HepG2 (cell line): ENCODE data around the gene IGSF5. TPM values are rescaled to one million over a fixed set of nuclear protein-coding genes. Genes with fewer than 3 reads are reported as not detected.

ENCODE experiments used
- ATAC-seq: fragments of 200-7000 bp; cut with Tn5 transposase; 3 replicates; pipeline ENCODE4 v1.9.1; 2020; ENCODE audit warnings: mild to moderate bottlenecking, moderate library complexity
- BruUV-seq: library from RNA; stranded (reverse); fragments of 400-500 nt; replicated peaks from 2 replicates; lab custom pipeline; 2021; lab: Mats Ljungman, UMichigan
- CTCF ChIA-PET: fragments of 300-600 bp; formaldehyde crosslinking; extraction: SDS; loops from one replicate; lab custom pipeline; 2021; ENCODE audit warnings: low total read pairs, inconsistent platforms, low intra/inter-chr PET ratio; lab: Yijun Ruan, JAX
- POLR2A ChIA-PET: fragments of 350-600 bp; sonication (Branson Sonifier 250); formaldehyde crosslinking; loops from one replicate; lab custom pipeline; 2020; ENCODE audit warnings: antibody characterized with exemption, inconsistent platforms; lab: Yijun Ruan, JAX
- DNase-seq: peaks from one replicate; pipeline ENCODE4 v3.0.0-alpha.2; 2015; ENCODE audit warnings: low spot score
- FAIRE-seq: peaks from 3 replicates; lab custom pipeline; 2011; peaks lifted over from hg19 to GRCh38; lab: Jason Lieb, UNC
- H2AFZ ChIP-seq: one replicate; pipeline ENCODE4 v1.6.1; 2011; ENCODE audit warnings: low read length, inconsistent platforms
- H3K27ac ChIP-seq: fragments of 300-600 bp; 3 replicates; pipeline ENCODE4 v1.8.0; 2011; ENCODE audit warnings: mixed run types, mild to moderate bottlenecking, mixed read lengths, low read length, inconsistent platforms; ENCODE audit not compliant: insufficient read depth; ENCODE audit errors: extremely low read length
- H3K27me3 ChIP-seq, 2 experiments: fragments of 200-600 bp in 1 of 2; 2 replicates in 1 of 2; 3 replicates in 1 of 2; pipeline versions ENCODE4 v1.6.0 to v1.8.0; 2011; ENCODE audit warnings: low read length in 2 of 2, mild to moderate bottlenecking in 2 of 2, moderate library complexity in 2 of 2, inconsistent platforms in 1 of 2; ENCODE audit not compliant: insufficient read depth in 2 of 2, control insufficient read depth in 1 of 2
- H3K36me3 ChIP-seq, 2 experiments: fragments of 200-600 bp in 1 of 2; replicated peaks in 1 of 2; 2 replicates in 1 of 2; 3 replicates in 1 of 2; pipeline versions ENCODE4 v1.5.1 to v1.8.0; 2011; ENCODE audit warnings: low read length in 2 of 2, inconsistent platforms in 1 of 2; ENCODE audit not compliant: insufficient read depth in 2 of 2, control insufficient read depth in 1 of 2
- H3K4me1 ChIP-seq: 2 replicates; pipeline ENCODE4 v1.5.1; 2012; ENCODE audit warnings: low read length, inconsistent platforms; ENCODE audit not compliant: insufficient read depth
- H3K4me2 ChIP-seq: 2 replicates; pipeline ENCODE4 v1.6.0; 2011; ENCODE audit warnings: low read depth, low read length, inconsistent platforms
- H3K4me3 ChIP-seq, 3 experiments: fragments of 200-600 bp in 1 of 3; sonication (generic), shearing (Covaris generic) in 1 of 3; replicated peaks in 1 of 3; 2 replicates each; pipeline ENCODE4 v1.5.1; 2011 to 2016; ENCODE audit warnings: low read length in 3 of 3, inconsistent platforms in 2 of 3, low read depth in 2 of 3, mild to moderate bottlenecking in 2 of 3, control low read depth in 1 of 3, mixed read lengths in 1 of 3; ENCODE audit not compliant: insufficient read depth in 1 of 3
- H3K79me2 ChIP-seq: one replicate; pipeline ENCODE4 v1.6.1; 2011; ENCODE audit warnings: low read length, inconsistent platforms; ENCODE audit not compliant: insufficient read depth
- H3K9ac ChIP-seq: 2 replicates; pipeline ENCODE4 v1.6.0; 2011; ENCODE audit warnings: mild to moderate bottlenecking, low read depth, low read length, inconsistent platforms; ENCODE audit not compliant: insufficient read depth
- H3K9me3 ChIP-seq: 2 replicates; pipeline ENCODE4 v1.5.1; 2012; ENCODE audit warnings: mild to moderate bottlenecking, low read length
- H4K20me1 ChIP-seq: 2 replicates; pipeline ENCODE4 v1.6.0; 2011; ENCODE audit warnings: inconsistent platforms, mild to moderate bottlenecking, low read length, moderate library complexity; ENCODE audit not compliant: insufficient read depth
- ARHGAP35 ChIP-seq: sonication (generic); formaldehyde crosslinking; IDR thresholded peaks from 2 replicates; pipeline ENCODE4 v1.9.0; 2022; ENCODE audit warnings: mild to moderate bottlenecking, inconsistent platforms, moderate library complexity, missing genetic modification reagents, borderline replicate concordance
- BRD4 ChIP-seq: sonication (generic); formaldehyde crosslinking; IDR thresholded peaks from 2 replicates; pipeline ENCODE4 v1.4.0; 2020; ENCODE audit warnings: missing genetic modification reagents
- CENPT ChIP-seq: sonication (generic); formaldehyde crosslinking; IDR thresholded peaks from 2 replicates; pipeline ENCODE4 v1.8.0; 2022; ENCODE audit warnings: low read depth, mild to moderate bottlenecking, moderate library complexity, missing genetic modification reagents
- HES4 ChIP-seq: sonication (generic); formaldehyde crosslinking; IDR thresholded peaks from 2 replicates; pipeline ENCODE4 v1.9.0; 2021; ENCODE audit warnings: mild to moderate bottlenecking, missing genetic modification reagents, borderline replicate concordance
- HNRNPUL1 ChIP-seq: fragments of 200-400 bp; formaldehyde crosslinking; IDR thresholded peaks from 2 replicates; pipeline ENCODE4 v1.6.1; 2017; ENCODE audit warnings: low read depth, mild to moderate bottlenecking, low read length, moderate library complexity
- KLF15 ChIP-seq: sonication (generic); formaldehyde crosslinking; IDR thresholded peaks from 2 replicates; pipeline ENCODE4 v1.8.1; 2023; ENCODE audit warnings: borderline replicate concordance, mild to moderate bottlenecking, inconsistent platforms, missing genetic modification reagents, mixed read lengths
- MZF1 ChIP-seq: sonication (generic); formaldehyde crosslinking; IDR thresholded peaks from 2 replicates; pipeline ENCODE4 v1.8.1; 2023; ENCODE audit warnings: mild to moderate bottlenecking, missing genetic modification reagents, borderline replicate concordance
- NCOA5 ChIP-seq: sonication (generic); formaldehyde crosslinking; IDR thresholded peaks from 2 replicates; pipeline ENCODE4 v1.4.0; 2020; ENCODE audit warnings: missing genetic modification reagents
- ZFAT ChIP-seq: sonication (generic); formaldehyde crosslinking; conservative IDR thresholded peaks from 2 replicates; pipeline ENCODE4 v1.8.1; 2023; ENCODE audit warnings: missing genetic modification reagents, inconsistent platforms
- ZNF232 ChIP-seq: sonication (generic); formaldehyde crosslinking; IDR thresholded peaks from 2 replicates; pipeline ENCODE4 v1.4.0; 2020; ENCODE audit warnings: missing genetic modification reagents, borderline replicate concordance
- ZNF337 ChIP-seq: sonication (generic); formaldehyde crosslinking; IDR thresholded peaks from 2 replicates; pipeline ENCODE4 v1.5.1; 2020; ENCODE audit warnings: missing genetic modification reagents, low read depth, mild to moderate bottlenecking, borderline replicate concordance
- ZNF33A ChIP-seq: sonication (generic); formaldehyde crosslinking; IDR thresholded peaks from 2 replicates; pipeline ENCODE4 v1.5.1; 2020; ENCODE audit warnings: missing genetic modification reagents, mild to moderate bottlenecking, moderate library complexity, borderline replicate concordance
- ZNF674 ChIP-seq: sonication (generic); formaldehyde crosslinking; IDR thresholded peaks from 2 replicates; pipeline ENCODE4 v1.5.0; 2020; ENCODE audit warnings: low read depth, mild to moderate bottlenecking, missing genetic modification reagents
- ZNF777 ChIP-seq: sonication (generic); formaldehyde crosslinking; IDR thresholded peaks from 2 replicates; pipeline ENCODE4 v1.4.0; 2020; ENCODE audit warnings: missing genetic modification reagents
- ZNF883 ChIP-seq: sonication (generic); formaldehyde crosslinking; IDR thresholded peaks from 2 replicates; pipeline ENCODE4 v1.5.1; 2020; ENCODE audit warnings: mild to moderate bottlenecking, missing genetic modification reagents; ENCODE audit errors: not compliant biosample characterization
- ZSCAN30 ChIP-seq: sonication (generic); formaldehyde crosslinking; IDR thresholded peaks from 2 replicates; pipeline ENCODE4 v1.5.0; 2020; ENCODE audit warnings: mild to moderate bottlenecking, missing genetic modification reagents
- WGBS: methylation state at CpG from one replicate; pipeline ENCODE4 v1.1.6; 2017; ENCODE audit warnings: low lambda C conversion rate; 5-methylcytosine and 5-hydroxymethylcytosine counted together
- in situ Hi-C: cut with HindIII; loops from 2 replicates; pipeline ENCODE4 v1.10.0; 2017; ENCODE audit warnings: low pct_unique_long_range_greater_than_20kb; ENCODE audit not compliant: extremely low pct_ligation_motif_present
- intact Hi-C: fragments of 100-400 bp; cut with micrococcal nuclease; formaldehyde crosslinking; loops from one replicate; pipeline ENCODE4 v1.10.0; 2022; ENCODE audit not compliant: unreplicated experiment
- polyA plus RNA-seq, 8 experiments: library from polyadenylated mRNA; depleted of rRNA in 3 of 8; stranded (reverse) in 7 of 8; unstranded in 1 of 8; fragments of >200 nt; fragmentation: Illumina TruSeq in 4 of 8; extraction: Trizol in 4 of 8; gene quantifications; 2 replicates each; pipeline versions ENCODE4 v1.2.1 to v1.2.3, GENCODE V29; 2011 to 2016; ENCODE audit warnings: low read depth in 4 of 8, missing spikeins in 1 of 8, mixed read lengths in 1 of 8; ENCODE audit not compliant: insufficient read depth in 1 of 8
- total RNA-seq, 5 experiments: library from RNA; depleted of rRNA; stranded (reverse); fragments of >200 nt; fragmentation: Illumina TruSeq; extraction: Trizol; gene quantifications; 2 replicates each; pipeline ENCODE4 v1.2.3, GENCODE V29; 2016; ENCODE audit warnings: low read depth in 1 of 5
- TF ChIP-seq, protein P1 (sequence below), 2 experiments: sonication (generic) in 1 of 2; formaldehyde crosslinking in 1 of 2; IDR thresholded peaks; 2 replicates each; pipeline versions ENCODE4 v1.5.1 to v1.6.1; 2011 to 2020; ENCODE audit warnings: borderline replicate concordance in 1 of 2, low read depth in 1 of 2, low read length in 1 of 2, mild to moderate bottlenecking in 1 of 2, missing genetic modification reagents in 1 of 2, moderate library complexity in 1 of 2

The IGSF5 gene
- total and polyA plus RNA-seq, 2 of the 13 experiments (the other 11 are each of a cell fraction or from before 2014, with no cell fraction given): not detected

DNA sequence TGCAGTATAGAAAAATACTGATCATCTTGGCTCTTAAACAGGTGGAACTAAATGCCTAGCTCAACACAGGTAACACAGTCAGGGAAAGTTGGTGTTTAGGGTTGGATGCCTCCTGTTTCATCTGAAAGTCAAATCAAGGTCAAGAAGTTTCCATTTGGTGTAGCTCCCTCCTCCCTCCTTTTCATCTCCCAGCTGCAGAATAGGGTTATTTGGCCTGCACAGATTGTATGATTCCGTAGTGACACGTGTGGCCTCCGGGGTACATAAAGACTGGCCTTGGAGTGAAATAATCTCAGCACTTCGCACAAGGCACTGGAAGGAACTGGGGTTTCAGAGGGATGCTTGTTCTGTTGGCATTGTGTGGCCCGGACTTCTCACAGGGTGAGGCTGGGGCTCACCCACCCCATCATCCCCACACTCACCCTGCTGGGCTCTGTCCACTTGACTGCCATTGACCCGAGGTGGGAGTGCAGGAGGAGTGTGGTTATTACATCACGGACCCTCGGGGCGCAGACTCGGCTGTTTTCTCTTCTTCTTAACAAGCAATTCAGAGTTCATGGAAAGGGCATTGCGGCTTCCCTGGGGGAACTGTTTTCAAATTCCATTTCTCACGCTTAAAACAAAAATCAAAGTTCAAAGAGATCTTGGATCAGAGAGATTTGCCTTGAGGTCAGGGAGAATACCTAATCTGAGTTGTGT is 18.4 kb downstream of the IGSF5 start:
- in situ Hi-C loops (no loop called here), intact Hi-C loops (no loop called here)
- DNase-seq (no peak), ATAC-seq (no peak), FAIRE-seq (no peak)
- Histone ChIP-seq H3K27ac (no peak overlapping the region), H3K79me2 (no peaks in the 10 kb centered on the region), H2AFZ (no peak overlapping the region), H3K36me3 (no peaks in the 10 kb centered on the region), H3K4me3 (no peak overlapping the region), H3K9me3 (no peaks in the 10 kb centered on the region), H3K4me2 (no peak overlapping the region), H3K9ac (no peak overlapping the region), H3K4me1 (no peaks in the 10 kb centered on the region), H3K27me3 (no peaks in the 10 kb centered on the region), H4K20me1 (no peaks in the 10 kb centered on the region)
- no peak for TF ChIP-seq ZNF777 (CRISPR knock-in tag)
- no peak for TF ChIP-seq CENPT
- no peak for TF ChIP-seq HNRNPUL1
- TF ChIP-seq ZNF33A: no peak
- TF ChIP-seq, protein P1, sequence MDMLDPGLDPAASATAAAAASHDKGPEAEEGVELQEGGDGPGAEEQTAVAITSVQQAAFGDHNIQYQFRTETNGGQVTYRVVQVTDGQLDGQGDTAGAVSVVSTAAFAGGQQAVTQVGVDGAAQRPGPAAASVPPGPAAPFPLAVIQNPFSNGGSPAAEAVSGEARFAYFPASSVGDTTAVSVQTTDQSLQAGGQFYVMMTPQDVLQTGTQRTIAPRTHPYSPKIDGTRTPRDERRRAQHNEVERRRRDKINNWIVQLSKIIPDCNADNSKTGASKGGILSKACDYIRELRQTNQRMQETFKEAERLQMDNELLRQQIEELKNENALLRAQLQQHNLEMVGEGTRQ (IDR thresholded peaks at IDR 0.05; ENCODE audit: low read depth, low read length): no peak
- TF ChIP-seq, protein P1 (CRISPR knock-in tag; IDR thresholded peaks at IDR 0.05; ENCODE audit: borderline replicate concordance): no peak
- TF ChIP-seq NCOA5 (CRISPR knock-in tag): no peak
- no peak for TF ChIP-seq MZF1
- no peak for TF ChIP-seq BRD4 (CRISPR knock-in tag)
- no peak for TF ChIP-seq ZFAT
- TF ChIP-seq ZNF337 (CRISPR knock-in tag): no peak
- TF ChIP-seq KLF15 (CRISPR knock-in tag): no peak
- TF ChIP-seq ZSCAN30 (CRISPR knock-in tag): no peak
- TF ChIP-seq ZNF674 (CRISPR knock-in tag): no peak
- TF ChIP-seq ARHGAP35 (CRISPR knock-in tag): no peak
- TF ChIP-seq HES4 (CRISPR knock-in tag): no peak
- TF ChIP-seq ZNF232 (CRISPR knock-in tag): no peak
- TF ChIP-seq ZNF883: no peak
- 5% methylated on average over 10 of the region's 12 CpGs for WGBS
- CTCF ChIA-PET: no interaction called here
- POLR2A ChIA-PET: no interaction called here
- BruUV-seq: no TSS peak
